Keratinocyte (primary cell): ENCODE data around the gene PIGN.

Source experiments
- CTCF ChIP-seq, 3 experiments: IDR thresholded peaks in 1 of 3; conservative IDR thresholded peaks in 1 of 3; optimal IDR thresholded peaks in 1 of 3; 2 replicates in 2 of 3; 3 replicates in 1 of 3; pipeline versions ENCODE3 to v1.5.1; 2011; ENCODE audit warnings: low read length in 3 of 3, mild to moderate bottlenecking in 3 of 3, moderate library complexity in 2 of 3, control low read depth in 1 of 3, inconsistent platforms in 1 of 3; ENCODE audit not compliant: insufficient read depth in 2 of 3; ENCODE audit errors: extremely low read depth in 1 of 3
- EZH2 ChIP-seq: IDR thresholded peaks from one replicate; pipeline ENCODE4 v1.6.1; 2012; ENCODE audit warnings: inconsistent platforms, mild to moderate bottlenecking, low read length, moderate library complexity

GRCh38 chr18:62236252-62236651, 49.4 kb upstream of the PIGN start:
- TF ChIP-seq EZH2: no peak
- no peak for TF ChIP-seq CTCF (optimal IDR thresholded peaks at IDR 0.05 in 1 of 3, IDR thresholded peaks at IDR 0.05 in 1 of 3, conservative IDR thresholded peaks at IDR 0.05 in 1 of 3; ENCODE audit: extremely low read depth in 1 of 3, insufficient read depth in 2 of 3, low read length in 3 of 3)
